GM19023 (cell line): ENCODE measurements around the gene CYP2U1.
A peak's percentile ranks its signal among the peaks of the same experiment; 100 is the strongest.

ENCODE experiments used
- ATAC-seq: cut with Tn5 transposase; IDR thresholded peaks from one replicate; pipeline ENCODE4 v1.9.1; 2021; ENCODE audit warnings: mild to moderate bottlenecking, moderate library complexity; ENCODE audit not compliant: unreplicated experiment

The CYP2U1 gene

GRCh38 chr4:107977966-107978705, 46.8 kb downstream of the CYP2U1 start:
- no peak for ATAC-seq

GRCh38 chr4:107978716-107979451, 47.5 kb downstream of the CYP2U1 start:
- no peak for ATAC-seq

- ATAC-seq: no peak
Measured at GRCh38 chr4:107987916-107988762, 56.8 kb downstream of the CYP2U1 start.

- no peak for ATAC-seq
Measured at GRCh38 chr4:107988763-107989035, 57.4 kb downstream of the CYP2U1 start.

- ATAC-seq: peak; percentile 0
Measured at GRCh38 chr4:107989162-107989536, 57.8 kb downstream of the CYP2U1 start.

GRCh38 chr4:107989537-107990386, 58.4 kb downstream of the CYP2U1 start, which contains the start of gene HADH:
Gene HADH (plus strand): TSS chr4:107989889. CDS start chr4:107989933, 44 bp downstream.
- peak; percentile 97 for ATAC-seq

GRCh38 chr4:107991945-107992630, 60.7 kb downstream of the CYP2U1 start:
- ATAC-seq: no peak

GRCh38 chr4:107993969-107994368, 62.6 kb downstream of the CYP2U1 start:
- peak; percentile 9 for ATAC-seq

- ATAC-seq: no peak
Measured at GRCh38 chr4:107994894-107995293, 63.5 kb downstream of the CYP2U1 start.

GRCh38 chr4:107996949-107997788, 65.8 kb downstream of the CYP2U1 start:
- ATAC-seq: no peak

- ATAC-seq: no peak
Measured at GRCh38 chr4:107997794-107998193, 66.4 kb downstream of the CYP2U1 start.

GRCh38 chr4:107999932-108000539, 68.7 kb downstream of the CYP2U1 start:
- ATAC-seq: no peak

- no peak for ATAC-seq
Measured at GRCh38 chr4:108001540-108002135, 70.3 kb downstream of the CYP2U1 start.
